GM19372 (cell line): ENCODE measurements around the gene MRI1.
"Not testable (repeated sequence)": the region's sequence is repeated elsewhere in the genome, so short reads cannot be mapped to it uniquely, and the experiment has no call there.

Experiments
- ATAC-seq: cut with Tn5 transposase; IDR thresholded peaks from one replicate; pipeline ENCODE4 v1.9.1; 2021; ENCODE audit warnings: mild to moderate bottlenecking, low read depth, moderate library complexity; ENCODE audit not compliant: unreplicated experiment

MRI1 gene

GRCh38 chr19:13757805-13758772 lies 6.2 kb upstream of the MRI1 start:
- no peak for ATAC-seq

GRCh38 chr19:13758795-13759194 lies 5.5 kb upstream of the MRI1 start:
- no peak for ATAC-seq

GRCh38 chr19:13761423-13761822 lies 2.9 kb upstream of the MRI1 start:
- ATAC-seq, result no peak

DNA sequence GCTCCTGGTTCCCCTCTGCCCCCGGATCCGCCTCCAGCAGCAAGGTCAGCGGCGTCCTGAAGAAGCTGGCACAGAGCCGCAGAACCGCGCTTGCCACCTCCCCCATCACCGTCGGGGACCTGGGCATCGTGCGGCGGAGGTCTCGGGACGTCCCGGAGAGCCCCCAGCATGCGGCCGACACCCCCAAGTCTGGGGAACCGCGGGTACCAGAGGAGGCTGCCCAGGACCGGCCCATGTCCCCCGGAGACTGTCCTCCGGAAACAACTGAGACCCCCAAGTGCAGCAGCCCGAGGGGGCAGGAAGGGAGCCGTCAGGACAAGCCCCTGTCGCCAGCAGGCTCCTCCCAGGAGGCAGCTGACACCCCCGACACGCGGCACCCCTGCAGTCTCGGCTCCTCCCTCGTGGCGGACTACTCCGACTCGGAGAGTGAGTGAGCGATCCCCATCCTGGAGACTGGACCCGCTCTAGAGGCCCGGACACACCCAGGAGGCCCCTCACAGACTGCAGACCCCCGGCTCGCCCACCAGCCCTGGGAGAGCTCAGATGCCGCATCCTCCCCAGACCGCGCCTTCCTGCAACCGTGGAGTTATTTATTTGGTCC lies 1.6 kb upstream of the MRI1 start:
- no peak for ATAC-seq

GRCh38 chr19:13763265-13763664 lies 1.1 kb upstream of the MRI1 start:
- ATAC-seq, result no peak

- ATAC-seq, result no peak
Measured at GRCh38 chr19:13764821-13765394, 586 bp downstream of the MRI1 start.

- no peak for ATAC-seq
Measured at GRCh38 chr19:13765395-13766094, 1.2 kb downstream of the MRI1 start.

- ATAC-seq, result no peak
Measured at GRCh38 chr19:13766095-13766481, 1.8 kb downstream of the MRI1 start.

GRCh38 chr19:13768510-13768909 lies 4.2 kb downstream of the MRI1 start:
- ATAC-seq, result no peak

- ATAC-seq, result no peak
Measured at GRCh38 chr19:13770013-13770635, 5.8 kb downstream of the MRI1 start.

DNA sequence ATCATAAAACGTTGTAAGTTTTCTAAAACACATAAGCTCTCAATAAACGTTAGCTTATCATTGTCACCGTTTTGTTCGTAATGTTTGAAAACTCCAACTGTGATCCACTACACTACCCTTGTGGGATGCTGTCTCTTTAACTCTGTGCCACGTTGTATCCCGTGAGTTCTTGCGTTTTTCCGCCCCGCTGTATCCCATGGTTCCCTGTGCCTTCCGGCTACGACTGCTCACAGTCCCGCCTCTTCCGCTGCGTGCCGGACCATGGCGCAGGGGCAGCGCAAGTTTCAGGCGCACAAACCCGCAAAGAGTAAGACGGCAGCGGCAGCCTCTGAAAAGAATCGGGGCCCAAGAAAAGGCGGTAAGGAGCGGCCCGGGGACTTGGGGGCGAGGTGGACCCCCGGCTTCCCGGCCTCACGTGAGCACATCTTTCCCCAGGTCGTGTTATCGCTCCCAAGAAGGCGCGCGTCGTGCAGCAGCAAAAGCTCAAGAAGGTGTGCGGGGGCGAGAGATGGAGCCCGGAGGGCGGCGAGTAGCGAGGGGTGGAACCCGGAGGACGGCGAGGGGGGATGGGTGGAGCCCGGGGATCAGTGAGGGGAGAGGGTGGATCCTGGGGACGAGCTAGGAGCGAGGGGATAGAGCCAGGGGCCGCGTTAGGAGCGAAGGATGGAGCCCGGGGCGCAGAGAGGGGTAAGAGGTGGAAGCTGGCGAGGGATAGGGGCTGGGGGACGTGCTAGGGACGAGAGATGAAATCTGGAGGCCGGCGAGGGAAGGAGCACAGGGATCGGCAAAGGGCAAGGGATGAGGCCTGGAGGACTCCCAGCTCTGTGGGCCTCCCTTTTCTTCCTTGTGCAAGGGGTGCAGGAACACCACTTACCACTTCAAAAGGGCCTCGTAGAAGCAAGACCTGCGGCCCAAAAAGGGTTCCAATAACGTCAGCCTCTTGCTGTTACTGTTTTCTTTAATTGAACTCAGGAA lies 10.2 kb downstream of the MRI1 start, which contains the start of gene C19orf53:
TSS of gene C19orf53 (plus strand) at position 240 of the 975 bp plus-strand sequence. CDS start at position 262, 22 bp downstream.
- ATAC-seq, result peak; percentile 97

DNA sequence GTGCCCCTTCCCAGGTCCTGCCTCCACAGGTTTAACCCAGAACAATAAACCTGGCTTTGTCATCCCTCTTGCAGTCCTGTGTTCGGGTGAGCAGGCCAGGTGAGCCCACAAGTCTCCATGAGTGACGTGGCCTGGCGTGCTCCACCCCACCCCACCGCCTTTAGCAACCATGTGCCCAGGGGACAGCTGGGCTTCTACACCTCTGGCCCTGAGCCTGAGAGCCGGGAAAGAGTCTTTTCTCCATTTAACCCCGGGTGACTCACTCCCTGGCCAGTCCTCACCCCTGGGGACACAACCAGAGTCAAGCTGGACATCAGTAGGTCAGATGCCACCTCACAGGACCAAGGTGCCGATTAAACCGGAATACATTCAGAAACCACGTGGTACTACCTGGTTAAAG lies 14.1 kb downstream of the MRI1 start:
- ATAC-seq, result no peak

- no peak for ATAC-seq
Measured at GRCh38 chr19:13778847-13779246, 14.5 kb downstream of the MRI1 start.

DNA sequence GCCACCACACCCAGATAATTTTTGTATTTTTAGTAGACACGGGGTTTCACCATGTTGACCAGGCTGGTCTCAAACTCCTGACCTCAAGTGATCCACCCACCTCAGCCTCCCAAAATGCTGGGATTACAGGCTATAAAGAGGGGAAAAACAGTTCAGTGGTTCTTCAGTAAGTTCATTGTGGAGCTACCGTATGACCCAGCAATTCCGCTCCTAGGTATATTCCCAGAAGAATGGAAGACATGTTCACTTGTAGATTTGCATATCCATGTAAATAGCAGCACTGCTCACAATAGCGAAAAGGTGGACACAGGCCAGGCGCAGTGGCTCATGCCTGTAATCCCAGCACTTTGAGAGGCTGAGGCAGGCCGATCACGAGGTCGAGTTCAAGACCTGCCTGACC lies 15.5 kb downstream of the MRI1 start:
- not testable (repeated sequence) for ATAC-seq

GRCh38 chr19:13781547-13781946 lies 17.2 kb downstream of the MRI1 start:
- ATAC-seq, result no peak

GRCh38 chr19:13782537-13782936 lies 18.2 kb downstream of the MRI1 start:
- ATAC-seq, result no peak

DNA sequence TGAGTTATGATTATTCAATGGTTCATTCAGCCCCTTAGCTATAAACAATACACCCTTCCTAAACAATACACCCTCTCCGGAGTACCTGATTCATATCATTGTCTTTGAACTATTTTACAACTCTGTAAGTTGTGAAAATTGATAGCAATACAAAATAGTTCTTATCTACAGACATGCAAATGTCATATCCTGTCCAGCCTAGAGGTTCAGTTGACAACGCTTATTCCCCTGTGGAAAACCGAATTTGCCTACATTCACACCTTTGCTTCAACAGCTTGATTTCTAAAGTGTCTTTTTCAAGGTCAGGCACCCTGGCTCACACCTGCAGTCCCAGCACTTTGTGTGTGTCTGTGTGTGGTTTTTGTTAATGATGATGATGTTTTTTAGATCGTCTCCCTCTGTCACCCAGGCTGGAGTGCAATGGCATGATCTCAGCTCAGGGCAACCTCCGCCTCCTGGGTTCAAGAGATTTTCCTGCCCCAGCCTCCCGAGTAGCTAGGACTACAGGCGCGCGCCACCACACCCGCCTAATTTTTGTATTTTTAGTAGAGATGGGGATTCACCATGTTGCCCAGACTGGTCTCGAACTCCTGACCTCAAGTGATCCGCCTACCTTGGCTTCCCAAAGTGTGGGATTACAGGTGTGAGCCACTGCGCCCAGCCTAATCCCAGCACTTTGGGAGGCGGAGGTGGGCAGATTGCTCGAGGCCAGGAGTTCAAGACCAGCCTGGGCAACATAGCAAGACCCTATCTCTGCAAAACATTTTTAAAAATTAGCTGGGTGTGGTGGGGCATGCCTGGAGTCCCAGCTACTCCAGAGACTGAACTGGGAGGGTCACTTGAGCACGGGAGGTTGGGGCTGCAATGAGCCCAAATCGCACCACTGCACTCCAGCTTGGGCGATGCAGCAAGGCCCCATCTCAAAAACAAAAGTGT lies 19.5 kb downstream of the MRI1 start:
- no peak for ATAC-seq
